Limb (tissue), 2 donors: Measurements from ENCODE around the gene NANOGP8.
"Not testable (repeated sequence)": the region's sequence is repeated elsewhere in the genome, so short reads cannot be mapped to it uniquely, and the experiment has no call there.

Experiments
- DNase-seq, 2 donors: peaks; one replicate each; pipeline ENCODE4 v3.0.0-alpha.2; 2016; ENCODE audit errors: extremely low spot score in 2 of 2

The NANOGP8 gene

GRCh38 chr15:35092846-35093245, 7.8 kb upstream of the NANOGP8 start:
- DNase-seq, result no peak

- DNase-seq, result no peak
Measured at GRCh38 chr15:35092311-35092710, 7.2 kb upstream of the NANOGP8 start.

DNA sequence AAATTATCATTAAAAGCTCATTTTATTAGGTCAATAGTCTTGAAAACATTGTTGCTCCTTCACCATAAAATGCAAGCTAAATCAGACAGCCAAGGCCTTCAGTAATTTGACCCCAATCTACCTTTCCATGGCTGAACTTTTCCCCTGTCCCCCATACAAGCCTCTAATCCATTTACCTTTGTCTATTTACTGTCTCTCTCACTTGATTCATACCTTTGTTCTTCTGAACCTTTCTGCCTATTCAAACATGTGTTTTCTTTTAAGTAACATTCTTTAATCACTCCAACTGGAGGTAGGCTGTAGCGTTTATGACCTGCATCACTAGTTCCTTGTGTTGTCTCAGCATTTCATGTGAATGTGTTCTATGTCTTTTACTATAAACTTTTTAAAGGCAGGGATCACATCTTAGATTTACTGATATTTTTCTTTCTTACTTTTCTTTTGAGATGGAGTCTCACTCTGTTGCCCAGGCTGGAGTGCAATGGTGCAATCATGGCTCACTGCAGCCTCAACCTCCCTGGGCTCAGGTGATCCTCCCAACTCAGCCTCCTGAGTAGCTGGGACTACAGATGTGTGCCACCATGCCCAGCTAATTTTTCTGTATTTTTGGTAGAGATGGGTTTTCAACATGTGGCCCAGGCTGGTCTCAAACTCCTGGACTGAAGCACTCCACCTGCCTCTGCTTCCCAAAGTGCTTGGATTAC, 5.2 kb upstream of the NANOGP8 start:
- no peak for DNase-seq

- DNase-seq, result no peak
Measured at GRCh38 chr15:35089551-35089950, 4.5 kb upstream of the NANOGP8 start.

- no peak for DNase-seq
Measured at GRCh38 chr15:35088329-35088728, 3.2 kb upstream of the NANOGP8 start.

GRCh38 chr15:35087759-35088158, 2.7 kb upstream of the NANOGP8 start:
- DNase-seq, result no peak

- DNase-seq, result not testable (repeated sequence)
Measured at GRCh38 chr15:35082371-35083348, 2.4 kb downstream of the NANOGP8 start.

- DNase-seq, result not testable (repeated sequence)
Measured at GRCh38 chr15:35081626-35082365, 3.3 kb downstream of the NANOGP8 start.

DNA sequence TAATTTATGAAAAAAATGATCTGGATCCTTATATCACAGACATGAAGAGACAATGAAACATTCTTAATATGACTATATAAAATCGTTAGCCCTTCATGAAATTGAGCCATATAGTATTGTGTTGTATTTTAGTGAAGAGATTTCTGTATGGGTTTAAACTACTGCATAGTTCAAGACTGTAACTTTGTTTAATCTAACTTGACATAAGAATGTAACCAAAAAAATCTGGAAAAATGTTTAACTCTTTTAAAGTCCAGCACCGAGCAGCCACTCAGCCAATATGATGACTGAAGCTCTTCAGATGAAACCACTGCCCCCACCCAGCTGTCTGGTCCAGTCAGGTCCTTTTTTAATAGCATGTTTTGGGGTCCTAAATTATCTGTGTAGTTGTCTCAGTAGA, 4.9 kb downstream of the NANOGP8 start:
- DNase-seq, result no peak

GRCh38 chr15:35078221-35078915, 6.7 kb downstream of the NANOGP8 start:
- peak; percentile 42 to 51 for DNase-seq

GRCh38 chr15:35071106-35071505, 14.0 kb downstream of the NANOGP8 start:
- no peak for DNase-seq

DNA sequence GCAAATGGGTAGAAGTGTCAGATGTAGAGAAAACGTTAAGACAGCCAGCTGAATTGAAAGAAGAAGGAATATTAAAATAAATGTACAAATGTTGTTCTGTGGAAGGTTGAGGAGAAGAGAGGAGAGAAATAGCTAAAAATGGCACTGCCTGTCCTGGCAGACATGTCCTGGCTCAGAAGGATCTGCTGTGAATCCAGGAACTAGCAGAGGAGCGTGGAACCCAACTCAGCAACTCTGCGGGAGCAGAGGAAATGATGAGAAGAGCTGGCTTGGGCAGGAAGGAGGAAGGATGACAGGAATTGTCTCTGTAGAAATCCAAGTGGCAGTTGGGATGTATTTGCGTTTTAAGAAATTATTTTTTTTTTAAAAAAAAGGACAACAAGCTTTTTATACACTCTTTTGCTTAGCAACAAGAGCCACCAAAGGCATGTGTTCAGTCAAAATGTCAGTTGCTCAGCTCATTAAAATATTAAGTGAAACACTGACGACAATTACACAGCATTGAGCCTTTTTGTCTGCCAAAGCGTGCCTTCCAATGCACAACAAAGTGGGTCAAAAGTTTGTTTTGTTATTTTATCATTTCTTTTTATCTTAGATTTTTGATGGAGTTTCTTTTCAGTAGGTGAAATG, 16.1 kb downstream of the NANOGP8 start:
- DNase-seq, result no peak

DNA sequence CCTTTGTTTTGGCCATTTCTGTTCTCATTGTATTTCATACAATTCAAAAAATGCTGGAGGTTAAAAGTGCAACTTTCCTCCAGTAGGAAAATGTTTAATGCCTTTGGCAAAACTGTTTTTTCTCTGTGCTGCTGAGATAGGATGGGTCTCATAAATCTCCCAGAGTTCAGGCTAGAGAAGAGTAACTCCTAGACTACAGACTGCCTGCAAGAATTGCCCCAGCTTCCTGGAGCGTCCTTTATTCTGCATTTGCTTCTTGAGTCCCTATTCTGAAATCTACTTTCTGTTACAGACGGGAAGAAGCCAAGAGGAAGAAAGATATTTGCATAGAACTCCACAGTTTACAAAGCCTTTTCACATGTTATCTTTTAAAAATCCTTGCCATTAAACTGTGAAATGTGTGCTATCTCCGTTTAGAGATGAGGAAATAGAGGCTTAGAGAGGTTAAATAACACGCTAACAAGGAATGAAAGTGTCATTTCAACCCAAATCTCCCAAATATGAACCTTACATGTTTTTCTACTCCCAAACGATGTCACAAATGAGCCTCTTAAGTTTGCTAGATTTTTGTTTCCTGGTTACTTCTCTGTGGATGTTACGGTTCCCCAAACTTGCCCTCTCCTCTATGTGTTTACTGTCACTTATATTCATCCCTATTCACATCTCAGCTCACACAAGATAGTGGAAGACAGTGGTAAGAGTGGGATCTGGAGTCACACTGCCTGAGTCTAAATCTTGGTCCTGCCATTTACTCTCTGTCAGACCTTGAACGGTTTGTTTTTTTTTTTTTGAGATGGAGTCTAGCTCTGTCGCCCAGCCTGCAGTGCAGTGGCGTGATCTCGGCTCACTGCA, 17.4 kb downstream of the NANOGP8 start:
- no peak for DNase-seq

DNA sequence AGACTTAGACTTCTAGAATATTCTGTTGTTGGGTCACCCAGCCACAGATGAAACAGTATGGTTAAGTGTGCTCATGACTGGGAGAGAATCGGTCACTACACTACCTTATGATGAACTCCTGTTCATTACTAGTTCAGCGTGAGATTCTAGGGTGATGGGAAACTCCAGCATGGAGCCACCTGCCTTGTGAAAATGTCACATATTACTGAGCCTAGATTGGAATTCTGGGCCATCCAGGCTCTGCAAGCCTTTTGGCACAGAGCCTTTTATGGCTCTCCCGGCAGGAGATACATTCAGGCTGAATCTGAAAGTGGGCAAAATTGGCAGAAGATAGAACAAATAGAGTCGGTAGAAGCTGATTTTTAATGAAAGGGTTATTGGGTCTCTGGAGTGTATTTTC, 19.0 kb downstream of the NANOGP8 start:
- no peak for DNase-seq

GRCh38 chr15:35064576-35065190, 20.4 kb downstream of the NANOGP8 start:
- DNase-seq, result no peak

GRCh38 chr15:35062738-35063099, 22.4 kb downstream of the NANOGP8 start:
- no peak for DNase-seq

- no peak for DNase-seq
Measured at GRCh38 chr15:35061825-35062737, 23.0 kb downstream of the NANOGP8 start.

DNA sequence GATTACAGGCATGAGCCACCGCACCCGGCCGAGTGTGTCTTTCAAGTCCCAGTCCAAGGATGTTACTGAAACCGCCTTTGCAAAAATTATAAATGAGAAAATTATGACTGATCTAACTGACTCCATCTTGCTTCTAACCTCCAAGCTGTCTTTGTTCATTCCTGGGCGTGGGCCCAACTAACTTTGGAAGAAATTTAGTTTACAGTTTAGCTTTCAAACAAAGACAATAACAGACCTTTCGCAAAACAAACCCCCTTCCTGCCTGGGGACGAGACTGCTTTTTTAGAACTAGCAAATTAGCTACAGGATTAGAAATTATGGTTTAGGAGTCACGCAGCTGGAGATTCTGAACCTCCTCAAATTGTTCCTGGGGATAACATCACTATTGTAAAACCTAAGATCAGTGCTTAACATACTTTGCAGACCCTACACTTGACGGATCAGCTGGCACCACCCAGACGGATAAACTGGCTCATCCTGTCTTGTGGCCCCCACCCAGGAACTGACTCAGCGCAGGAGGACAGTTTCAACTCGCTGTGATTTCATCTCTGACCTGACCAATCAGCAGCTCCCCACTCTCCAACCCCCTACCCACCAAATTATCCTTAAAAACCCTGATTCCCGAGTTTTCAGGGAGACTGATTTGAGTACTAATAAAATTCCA, 23.8 kb downstream of the NANOGP8 start:
- no peak for DNase-seq
